HL-60 (cell line): ENCODE results near the gene ARIH2.
A peak's percentile ranks its signal among the peaks of the same experiment; 100 is the strongest.

Experiments
- DNase-seq, 2 experiments: peaks; one replicate each; pipeline ENCODE4 v3.0.0-alpha.2; 2010 to 2020; ENCODE audit warnings: low read depth in 1 of 2, low spot score in 1 of 2
- H3K27ac ChIP-seq: fragments of 250-450 bp; sonication (Bioruptor Pico); replicated peaks from 2 replicates; pipeline ENCODE4 v1.5.1; 2020; ENCODE audit warnings: mild to moderate bottlenecking, moderate library complexity
- H3K27me3 ChIP-seq: fragments of 250-450 bp; sonication (Bioruptor Pico); 2 replicates; pipeline ENCODE4 v1.5.1; 2021; ENCODE audit warnings: mild to moderate bottlenecking, moderate library complexity; ENCODE audit not compliant: insufficient read depth, poor library complexity, severe bottlenecking
- H3K4me3 ChIP-seq: replicated peaks from 2 replicates; pipeline ENCODE4 v1.5.1; 2011; ENCODE audit warnings: mild to moderate bottlenecking, control low read depth, low read length; ENCODE audit not compliant: insufficient read depth
- CTCF ChIP-seq: IDR thresholded peaks from one replicate; pipeline ENCODE4 v1.5.1; 2011; ENCODE audit warnings: low read length, control low read depth, inconsistent platforms; ENCODE audit not compliant: insufficient read depth
- GABPA ChIP-seq: IDR thresholded peaks from 2 replicates; pipeline ENCODE4 v1.6.1; 2012; ENCODE audit warnings: low read depth
- POLR2AphosphoS5 ChIP-seq: IDR thresholded peaks from 2 replicates; pipeline ENCODE4 v1.6.1; 2012; ENCODE audit warnings: low read depth
- REST ChIP-seq: IDR thresholded peaks from 2 replicates; pipeline ENCODE4 v1.6.1; 2012; ENCODE audit warnings: low read depth; ENCODE audit not compliant: insufficient replicate concordance
- SPI1 ChIP-seq: IDR thresholded peaks from 2 replicates; pipeline ENCODE4 v1.6.1; 2012; ENCODE audit warnings: low read depth, mild to moderate bottlenecking, borderline replicate concordance

ARIH2 gene

GRCh38 chr3:49022688-49023171 is 104.1 kb downstream of the ARIH2 start:
- no peak for TF ChIP-seq CTCF
- TF ChIP-seq REST = no peak
- no peak for TF ChIP-seq SPI1
- no peak; the same call in 1 of the 2 replicates for TF ChIP-seq POLR2AphosphoS5
- no peak for TF ChIP-seq GABPA
- peak in 1 of 2 experiments; percentile 37 for DNase-seq
- peak overlapping the region; percentile 80 for H3K4me3 ChIP-seq
- peak overlapping the region; percentile 99 for H3K27ac ChIP-seq
- H3K27me3 ChIP-seq = no peaks in the 10 kb centered on the region

- TF ChIP-seq POLR2AphosphoS5 (peak; percentile 23; the same call in 1 of the 2 replicates), GABPA (no peak), SPI1 (no peak), CTCF (no peak), REST (no peak)
- no peak for DNase-seq
- no peak overlapping the region for H3K27ac ChIP-seq
- no peaks in the 10 kb centered on the region for H3K27me3 ChIP-seq
- no peak overlapping the region for H3K4me3 ChIP-seq
These were observed 105.1 kb downstream of the ARIH2 start for GRCh38 chr3:49023775-49024174.

GRCh38 chr3:49024449-49024848 is 105.8 kb downstream of the ARIH2 start:
- DNase-seq = no peak
- H3K27me3 ChIP-seq = no peaks in the 10 kb centered on the region
- H3K4me3 ChIP-seq = no peak overlapping the region
- no peak overlapping the region for H3K27ac ChIP-seq
- TF ChIP-seq SPI1 (no peak), GABPA (no peak), POLR2AphosphoS5 (no peak), CTCF (no peak), REST (no peak)
